Measurements from ENCODE around the gene TRIM47.

The TRIM47 gene

GRCh38 chr17:75908201-75908600 is 29.8 kb upstream of the TRIM47 start:
- DNase-seq (ENCODE audit: low read depth) = no peak
- TF ChIP-seq CTCF (conservative IDR thresholded peaks at IDR 0.05; ENCODE audit: low read depth, low read length) = no peak
- H3K4me3 ChIP-seq (ENCODE audit: low read depth, low read length) = no peak overlapping the region

GRCh38 chr17:75906143-75906884 is 27.9 kb upstream of the TRIM47 start:
- H3K4me3 ChIP-seq (ENCODE audit: low read depth, low read length) = no peak overlapping the region
- TF ChIP-seq CTCF (conservative IDR thresholded peaks at IDR 0.05; ENCODE audit: low read depth, low read length) = no peak
- no peak for DNase-seq (ENCODE audit: low read depth)

GRCh38 chr17:75904749-75905521 is 26.6 kb upstream of the TRIM47 start, which contains the start of gene MRPL38:
Gene MRPL38 (minus strand): TSS chr17:75904884. CDS start chr17:75904875, 9 bp downstream.
- peak within 1 kb of the TSS; percentile 82 for H3K4me3 ChIP-seq (ENCODE audit: low read depth, low read length)
- peak; percentile 95 for DNase-seq (ENCODE audit: low read depth)
- peak; percentile 79 for TF ChIP-seq CTCF (conservative IDR thresholded peaks at IDR 0.05; ENCODE audit: low read depth, low read length)

- H3K4me3 ChIP-seq (ENCODE audit: low read depth, low read length) = no peak overlapping the region
- no peak for DNase-seq (ENCODE audit: low read depth)
- no peak for TF ChIP-seq CTCF (conservative IDR thresholded peaks at IDR 0.05; ENCODE audit: low read depth, low read length)
These were observed 24.0 kb upstream of the TRIM47 start for GRCh38 chr17:75902406-75902805.

DNA sequence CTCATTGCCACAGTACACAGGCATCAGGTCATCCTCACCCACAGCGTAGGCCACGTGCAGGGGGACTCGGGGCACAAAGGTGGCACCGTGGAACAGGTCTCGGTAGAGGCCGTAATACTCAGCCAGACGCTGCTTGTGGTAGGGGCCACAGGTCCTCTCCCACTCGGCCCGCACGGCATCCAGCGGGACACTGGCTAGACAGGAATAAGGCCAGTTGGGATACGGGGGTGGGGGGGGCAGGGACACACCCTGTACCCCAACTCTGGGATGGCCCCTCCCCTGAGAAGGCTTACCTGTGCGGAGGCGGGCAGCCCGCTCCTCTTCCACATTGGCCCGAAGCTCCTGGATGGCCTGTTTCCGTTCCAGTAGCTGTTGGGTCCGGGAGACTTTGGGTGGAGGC is 23.3 kb upstream of the TRIM47 start:
- DNase-seq (ENCODE audit: low read depth) = no peak
- TF ChIP-seq CTCF (conservative IDR thresholded peaks at IDR 0.05; ENCODE audit: low read depth, low read length) = no peak
- no peak overlapping the region for H3K4me3 ChIP-seq (ENCODE audit: low read depth, low read length)

- no peak for DNase-seq (ENCODE audit: low read depth)
- no peak for TF ChIP-seq CTCF (conservative IDR thresholded peaks at IDR 0.05; ENCODE audit: low read depth, low read length)
- no peak overlapping the region for H3K4me3 ChIP-seq (ENCODE audit: low read depth, low read length)
These were observed 22.5 kb upstream of the TRIM47 start for GRCh38 chr17:75900691-75901533.

Data from choroid plexus epithelial cell (primary cell).